Suprapubic skin (tissue), 4 donors: ENCODE results near the gene NPIPA8. TPM values are rescaled to one million over a fixed set of nuclear protein-coding genes. Genes with fewer than 3 reads are reported as not detected.
"Not testable (repeated sequence)": the region's sequence is repeated elsewhere in the genome, so short reads cannot be mapped to it uniquely, and the experiment has no call there.

Experiments used
- DNase-seq, 2 donors: peaks; one replicate each; pipeline ENCODE4 v3.0.0-alpha.2; 2019; ENCODE audit warnings: low spot score in 2 of 2
- H3K27ac ChIP-seq: fragments of 200-600 bp; sonication (generic); one replicate; pipeline ENCODE4 v1.5.1; 2019
- H3K27me3 ChIP-seq: fragments of 200-600 bp; sonication (generic); one replicate; pipeline ENCODE4 v1.5.1; 2019
- H3K36me3 ChIP-seq: fragments of 200-600 bp; sonication (generic); one replicate; pipeline ENCODE4 v1.5.1; 2019
- H3K4me1 ChIP-seq: fragments of 200-600 bp; sonication (generic); one replicate; pipeline ENCODE4 v1.5.1; 2019
- H3K4me3 ChIP-seq: fragments of 200-600 bp; sonication (generic); one replicate; pipeline ENCODE4 v1.5.1; 2019; ENCODE audit warnings: mild to moderate bottlenecking
- H3K9me3 ChIP-seq: fragments of 200-600 bp; sonication (generic); one replicate; pipeline ENCODE4 v1.5.1; 2019
- WGBS: methylation state at CpG from one replicate; pipeline ENCODE4 v1.1.5; 2018; 5-methylcytosine and 5-hydroxymethylcytosine counted together
- total RNA-seq, 4 donors: library from RNA; depleted of rRNA; stranded (reverse); fragments of >200 nt; gene quantifications; one replicate each; pipeline ENCODE4 v1.1.0, GENCODE V29; 2016

Gene NPIPA8
- total RNA-seq, 4 donors from 2014 or later, result 1.6 to 20.2 (median 8.1) TPM; not detected in 1

DNA sequence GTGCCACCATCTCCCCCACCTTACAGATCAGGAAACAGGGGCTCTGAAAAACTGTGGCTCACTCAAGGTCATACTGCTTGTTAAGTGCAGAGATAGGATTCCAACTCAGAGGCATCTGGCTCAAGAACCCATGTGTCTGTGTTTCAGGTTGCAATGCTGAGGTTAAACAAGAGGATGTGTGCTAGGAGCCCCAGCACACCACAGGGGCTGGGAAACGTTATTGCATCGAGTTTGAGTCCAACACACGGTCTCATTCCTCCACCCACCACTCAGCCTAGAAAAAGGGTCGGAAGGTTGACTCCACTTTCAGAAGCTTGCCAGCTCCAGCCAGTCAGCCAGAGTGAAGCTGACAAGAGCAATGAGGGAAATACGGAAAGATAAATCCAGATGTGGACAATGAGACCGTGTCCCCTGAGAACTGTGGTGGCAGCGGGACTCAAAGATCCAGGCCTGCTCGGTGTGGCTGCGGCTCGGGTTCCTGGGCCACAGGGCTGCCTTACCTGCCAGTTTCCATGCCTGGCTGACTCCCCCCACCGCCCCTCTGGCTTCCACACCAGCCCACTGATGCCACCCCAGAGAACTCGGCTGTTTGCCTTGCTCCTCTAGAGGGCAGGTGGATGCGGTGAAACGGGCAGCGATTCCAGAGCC lies 33.4 kb downstream of the NPIPA8 start:
- H3K27me3 ChIP-seq, H3K36me3 ChIP-seq, H3K4me1 ChIP-seq, DNase-seq, H3K4me3 ChIP-seq, H3K27ac ChIP-seq, H3K9me3 ChIP-seq: not testable (repeated sequence)
- whole genome bisulfite sequencing, result no CpG with 5 or more reads among the region's 15 CpGs

- no CpG with 5 or more reads among the region's 1 CpG for WGBS
- H3K27ac ChIP-seq, H3K27me3 ChIP-seq, H3K36me3 ChIP-seq, DNase-seq, H3K4me3 ChIP-seq, H3K9me3 ChIP-seq, H3K4me1 ChIP-seq: not testable (repeated sequence)
These were observed 38.8 kb downstream of the NPIPA8 start for GRCh38 chr16:18297714-18298113.

DNA sequence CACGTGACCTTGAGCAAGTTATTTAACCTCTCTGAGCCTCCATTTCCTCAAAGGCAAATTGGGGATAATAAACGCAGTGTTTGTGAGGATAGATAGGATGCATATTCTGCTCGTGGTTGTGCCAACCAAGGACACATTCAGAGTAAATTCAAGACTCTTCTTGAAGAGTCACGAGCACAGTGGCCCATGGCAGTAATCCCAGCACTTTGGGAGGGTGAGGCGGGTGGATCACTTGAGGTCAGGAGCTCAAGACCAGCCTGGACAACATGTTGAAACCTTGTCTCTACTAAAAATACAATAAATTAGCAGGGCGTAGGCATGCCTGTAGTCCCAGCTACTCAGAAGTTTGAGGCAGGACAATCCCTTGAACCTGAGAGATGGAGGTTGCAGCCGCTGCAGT lies 39.6 kb downstream of the NPIPA8 start:
- no CpG with 5 or more reads among the region's 7 CpGs for WGBS
- not testable (repeated sequence) for H3K27ac ChIP-seq, H3K9me3 ChIP-seq, DNase-seq, H3K36me3 ChIP-seq, H3K4me1 ChIP-seq, H3K27me3 ChIP-seq, H3K4me3 ChIP-seq

DNA sequence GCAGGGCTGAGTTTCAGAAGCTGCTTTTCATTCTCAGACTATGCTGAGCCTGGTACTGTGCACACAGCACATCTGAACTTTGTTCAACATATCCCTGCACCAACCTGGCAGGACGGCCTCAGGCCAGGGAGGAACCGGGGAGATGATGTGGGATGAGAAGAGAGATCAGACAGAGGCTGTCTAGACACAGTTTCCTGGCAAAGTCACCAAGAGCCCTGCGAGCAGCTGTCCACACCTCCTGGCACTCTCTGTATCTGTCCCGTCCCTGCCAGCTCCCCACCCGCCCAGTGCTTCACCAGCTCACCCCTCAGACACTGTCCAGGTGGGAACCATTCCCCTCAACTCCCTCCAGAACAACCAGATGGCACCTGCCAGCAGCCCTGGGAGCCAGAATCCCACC lies 42.2 kb downstream of the NPIPA8 start:
- H3K4me3 ChIP-seq, H3K27ac ChIP-seq, DNase-seq, H3K27me3 ChIP-seq, H3K9me3 ChIP-seq, H3K36me3 ChIP-seq, H3K4me1 ChIP-seq: not testable (repeated sequence)
- WGBS, result no CpG with 5 or more reads among the region's 5 CpGs

DNA sequence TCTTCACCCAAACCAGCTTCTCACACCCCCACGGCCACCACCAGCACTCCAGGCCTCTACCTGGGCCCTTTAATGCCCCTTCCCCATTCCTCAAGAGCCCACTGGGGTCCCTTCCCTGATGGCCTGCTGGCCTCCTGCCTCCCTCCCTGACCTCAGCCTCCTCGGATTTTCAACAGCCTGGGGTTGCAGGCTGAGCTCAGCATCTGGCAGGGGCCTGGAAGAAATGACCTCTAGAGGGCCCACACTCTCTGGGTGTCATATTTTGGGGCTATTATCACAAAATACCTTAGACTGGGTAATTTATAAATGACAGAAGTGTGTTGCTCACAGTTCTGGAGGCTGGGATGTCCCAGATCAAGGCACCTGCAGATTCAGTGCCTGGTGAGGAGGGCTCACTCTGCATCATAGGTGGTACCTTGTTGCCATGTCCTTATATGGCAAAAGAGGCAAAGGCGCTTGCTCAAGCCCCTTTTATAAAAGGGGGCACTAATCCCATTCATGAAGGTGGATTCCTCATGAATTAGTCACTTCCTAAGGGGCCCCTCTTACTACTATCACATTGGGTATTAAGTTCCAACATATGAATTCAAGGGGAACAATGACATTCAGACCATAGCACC lies 43.1 kb downstream of the NPIPA8 start:
- H3K27ac ChIP-seq, H3K36me3 ChIP-seq, H3K9me3 ChIP-seq, H3K4me1 ChIP-seq, H3K27me3 ChIP-seq, H3K4me3 ChIP-seq, DNase-seq: not testable (repeated sequence)
- WGBS, result no CpG with 5 or more reads among the region's 3 CpGs

- not testable (repeated sequence) for H3K27ac ChIP-seq, DNase-seq, H3K4me1 ChIP-seq, H3K27me3 ChIP-seq, H3K4me3 ChIP-seq, H3K36me3 ChIP-seq, H3K9me3 ChIP-seq
- WGBS, result no CpG with 5 or more reads among the region's 2 CpGs
These were observed 45.6 kb downstream of the NPIPA8 start for GRCh38 chr16:18290959-18291358.

GRCh38 chr16:18286342-18286741 lies 50.2 kb downstream of the NPIPA8 start:
- not testable (repeated sequence) for H3K27me3 ChIP-seq, DNase-seq, H3K9me3 ChIP-seq, H3K27ac ChIP-seq, H3K4me1 ChIP-seq, H3K4me3 ChIP-seq, H3K36me3 ChIP-seq
- no CpG with 5 or more reads among the region's 1 CpG for WGBS

DNA sequence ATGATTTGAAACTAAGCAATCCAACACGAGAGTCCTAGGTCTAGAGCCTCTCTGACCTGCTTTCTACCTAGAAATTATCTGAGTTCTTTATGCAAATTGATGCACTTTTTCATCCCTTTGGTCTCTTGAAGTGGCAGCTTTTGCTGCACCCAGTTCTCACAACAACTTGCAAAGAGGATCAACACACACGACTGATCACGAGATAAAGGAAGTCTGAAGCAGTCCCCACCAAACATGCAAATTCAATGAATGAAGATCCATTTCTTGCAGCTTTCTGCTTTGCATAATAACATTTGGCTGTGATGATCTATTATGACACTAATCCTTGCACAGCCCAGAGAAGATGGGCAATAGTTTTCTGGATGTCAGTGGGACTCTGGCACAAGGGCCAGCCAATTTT lies 56.2 kb downstream of the NPIPA8 start:
- no CpG with 5 or more reads among the region's 3 CpGs for WGBS
- not testable (repeated sequence) for DNase-seq

GRCh38 chr16:18276756-18277155 lies 59.8 kb downstream of the NPIPA8 start:
- not testable (repeated sequence) for H3K36me3 ChIP-seq, H3K27me3 ChIP-seq, H3K27ac ChIP-seq, H3K4me1 ChIP-seq, H3K4me3 ChIP-seq, H3K9me3 ChIP-seq, DNase-seq
- no CpG with 5 or more reads among the region's 3 CpGs for WGBS

More for the DNA sequence above, 56.2 kb downstream of the NPIPA8 start:
- H3K4me1 ChIP-seq, H3K4me3 ChIP-seq, H3K27ac ChIP-seq, H3K27me3 ChIP-seq, H3K36me3 ChIP-seq, H3K9me3 ChIP-seq: not testable (repeated sequence)

- 84% methylated on average over 2 of the region's 2 CpGs for WGBS
- DNase-seq, H3K9me3 ChIP-seq, H3K27ac ChIP-seq, H3K27me3 ChIP-seq, H3K4me1 ChIP-seq, H3K36me3 ChIP-seq, H3K4me3 ChIP-seq: not testable (repeated sequence)
These were observed 66.4 kb downstream of the NPIPA8 start for GRCh38 chr16:18270171-18270570.

Other genes starting within 250 kb of the NPIPA8 start
- 10 to 100 TPM; 48.3 to 66.5 (median 58.8) TPM for gene NOMO2, start 225.4 kb upstream of the NPIPA8 start, total RNA-seq